Right lobe of liver (tissue), 6 donors: ENCODE measurements around the gene USP7. TPM values are rescaled to one million over a fixed set of nuclear protein-coding genes. Genes with fewer than 3 reads are reported as not detected.

Source experiments
- ATAC-seq, 4 donors: fragments of 200-7000 bp; cut with Tn5 transposase; one replicate each; pipeline ENCODE4 v1.9.1; 2020; ENCODE audit warnings: mild to moderate bottlenecking in 4 of 4, moderate library complexity in 4 of 4
- DNase-seq, 3 donors: peaks; one replicate each; pipeline ENCODE4 v3.0.0-alpha.2; 2020
- H3K27ac ChIP-seq, 3 donors: fragments of 200-600 bp; one replicate each; pipeline ENCODE4 v1.8.0; 2022
- H3K27me3 ChIP-seq, 2 donors: fragments of 200-600 bp; one replicate each; pipeline ENCODE4 v1.8.0; 2022
- H3K36me3 ChIP-seq, 4 donors: fragments of 200-600 bp; sonication (generic) in 1 of 4; one replicate each; pipeline versions ENCODE4 v1.5.1 to v1.8.0; 2017 to 2022; ENCODE audit warnings: control low read depth in 1 of 4
- H3K4me1 ChIP-seq, 4 donors: fragments of 200-600 bp; sonication (generic) in 1 of 4; one replicate each; pipeline versions ENCODE4 v1.5.1 to v1.8.0; 2017 to 2022; ENCODE audit warnings: control low read depth in 1 of 4
- H3K4me3 ChIP-seq, 3 donors: fragments of 200-600 bp; one replicate each; pipeline ENCODE4 v1.8.0; 2022
- H3K9me3 ChIP-seq, 4 donors: fragments of 200-600 bp; sonication (generic) in 1 of 4; one replicate each; pipeline versions ENCODE4 v1.5.1 to v1.8.0; 2017 to 2022; ENCODE audit warnings: control low read depth in 1 of 4
- CTCF ChIP-seq, 4 donors: fragments of 200-600 bp in 3 of 4; fragments of 450-650 bp in 1 of 4; IDR thresholded peaks; one replicate each; pipeline versions ENCODE4 v1.5.1 to v1.8.0; 2016 to 2022; ENCODE audit warnings: antibody characterized with exemption in 4 of 4, mild to moderate bottlenecking in 2 of 4
- POLR2A ChIP-seq: fragments of 450-650 bp; IDR thresholded peaks from one replicate; pipeline ENCODE4 v1.6.1; 2017; ENCODE audit warnings: antibody characterized with exemption, mild to moderate bottlenecking
- WGBS: methylation state at CpG from one replicate; pipeline ENCODE4 v1.1.6; 2018; ENCODE audit warnings: low coverage, low lambda C conversion rate; ENCODE audit not compliant: insufficient coverage; ENCODE audit errors: missing lambda C conversion rate; 5-methylcytosine and 5-hydroxymethylcytosine counted together
- intact Hi-C, 2 donors: fragments of 100-400 bp; cut with DNase I; formaldehyde crosslinking; loops; one replicate each; pipeline versions ENCODE4 v1.11.2 to v1.14.1; 2022
- total RNA-seq, 6 experiments: library from RNA; depleted of rRNA in 2 of 6; stranded (reverse); fragments of >200 nt in 2 of 6; fragmentation: NEBNext Ultra II Directional in 3 of 6; extraction: Animal tissue kit (Norgen Biotek cat#: 25700) in 3 of 6; gene quantifications; one replicate each; pipeline versions ENCODE4 v1.1.0 to v1.2.4, GENCODE V29; 2016 to 2023
- donor health status: DM: no; HTN: yes; CAD: no.
- donor health status: DM: no; HTN: no; CAD: no.
- donor health status: DM: no; HTN: no; CAD: no.
- donor health status: DM: no; HTN: yes; CAD: no.
- donor health status: DM: no; HTN: yes; CAD: no.

The USP7 gene
- total RNA-seq, 6 experiments from 2014 or later: 46.8 to 55.8 (median 49.1) TPM

DNA sequence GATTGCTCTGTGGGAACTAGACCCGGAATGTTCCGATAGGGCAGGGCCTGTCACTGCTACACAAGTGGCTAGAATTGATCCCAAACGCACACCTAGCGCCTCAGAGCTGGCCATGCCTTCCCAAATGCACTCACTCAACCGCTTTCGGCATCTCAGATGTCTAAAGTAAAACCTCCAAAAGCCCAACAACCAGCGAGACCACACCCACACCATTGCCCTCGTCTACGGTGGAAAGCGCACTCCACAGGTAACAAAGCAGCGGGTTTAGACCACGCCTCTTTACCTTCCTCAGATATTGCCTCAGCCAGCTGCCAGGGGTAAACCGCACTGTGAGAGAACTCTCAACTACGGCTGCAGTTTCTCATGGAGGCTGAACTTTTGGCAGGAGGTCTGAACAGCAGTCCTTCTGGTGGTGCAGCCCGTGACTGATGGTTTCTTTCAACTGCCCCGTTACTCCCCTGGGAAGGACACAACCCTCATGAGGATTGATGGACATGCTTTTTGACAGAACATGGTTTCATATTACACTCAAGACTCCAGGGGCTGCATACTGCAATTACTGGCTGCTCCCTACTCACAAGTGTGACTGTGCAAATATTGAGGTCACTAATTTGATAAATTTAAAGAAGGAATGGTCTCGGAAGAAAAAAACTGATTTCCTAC is 34.5 kb downstream of the USP7 start:
- TF ChIP-seq POLR2A: no peak
- no peak for TF ChIP-seq CTCF (IDR thresholded peaks at IDR 0.05)
- Histone ChIP-seq H3K4me1 (peaks cover 0 to 7% (median 6%) of the 10 kb centered on the region in 4 donors), H3K36me3 (peaks cover 0 to 11% (median 6%) of the 10 kb centered on the region in 4 donors), H3K27ac (no peak overlapping the region), H3K4me3 (no peak overlapping the region), H3K27me3 (no peaks in the 10 kb centered on the region), H3K9me3 (no peaks in the 10 kb centered on the region)
- 89% methylated on average over 4 of the region's 17 CpGs for WGBS
- intact Hi-C loops: no loop called here
- DNase-seq (no peak), ATAC-seq (no peak)

- ATAC-seq (peak in 1 of 4 donors; percentile 19), DNase-seq (no peak)
- peaks cover 0 to 11% (median 6%) of the 10 kb centered on the region in 4 donors for H3K36me3 ChIP-seq
- H3K27ac ChIP-seq: no peak overlapping the region
- H3K4me3 ChIP-seq: no peak overlapping the region
- H3K27me3 ChIP-seq: no peaks in the 10 kb centered on the region
- WGBS: 68% methylated on average over 6 of the region's 10 CpGs
- intact Hi-C loops: no loop called here
- no peaks in the 10 kb centered on the region for H3K9me3 ChIP-seq
- H3K4me1 ChIP-seq: peaks cover 0 to 14% (median 8%) of the 10 kb centered on the region in 4 donors
- TF ChIP-seq POLR2A (no peak), CTCF (IDR thresholded peaks at IDR 0.05) (no peak)
Observed at GRCh38 chr16:8928467-8928957, 35.2 kb downstream of the USP7 start.

- Histone ChIP-seq H3K36me3 (peaks cover 0 to 25% (median 8%) of the 10 kb centered on the region in 4 donors), H3K4me1 (peaks cover 0 to 15% (median 8%) of the 10 kb centered on the region in 4 donors), H3K4me3 (no peak overlapping the region), H3K27me3 (no peaks in the 10 kb centered on the region), H3K27ac (no peak overlapping the region), H3K9me3 (no peaks in the 10 kb centered on the region)
- DNase-seq: no peak
- no peak for ATAC-seq
- WGBS: 95% methylated on average over 10 of the region's 11 CpGs
- TF ChIP-seq CTCF (IDR thresholded peaks at IDR 0.05) (no peak), POLR2A (no peak)
- intact Hi-C loops: no loop called here
Observed at GRCh38 chr16:8926827-8927226, 36.9 kb downstream of the USP7 start.

DNA sequence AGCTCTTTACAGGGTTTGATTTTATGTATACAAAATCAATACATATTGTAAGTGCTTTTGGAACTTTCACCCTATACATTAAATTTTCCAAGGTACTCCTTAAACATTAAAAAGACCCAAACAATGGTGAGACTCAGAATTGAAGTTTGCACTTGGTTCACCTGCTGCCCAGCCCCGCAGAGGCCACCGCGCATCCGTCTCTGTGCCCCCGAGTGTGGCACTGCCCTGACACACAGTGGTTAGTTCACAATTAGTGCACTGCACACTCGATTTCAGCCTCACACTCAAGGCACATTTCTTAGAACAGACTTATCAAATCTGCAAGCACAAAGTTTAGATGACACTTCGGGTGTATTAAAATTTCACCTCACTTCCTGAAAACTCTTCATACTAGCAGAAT is 38.3 kb downstream of the USP7 start:
- H3K36me3 ChIP-seq: peaks cover 0 to 39% (median 15%) of the 10 kb centered on the region in 4 donors

More for the DNA sequence above, 38.3 kb downstream of the USP7 start:
- H3K27ac ChIP-seq: no peak overlapping the region
- no peaks in the 10 kb centered on the region for H3K9me3 ChIP-seq
- 98% methylated on average over 7 of the region's 7 CpGs for WGBS
- ATAC-seq (no peak), DNase-seq (no peak)
- TF ChIP-seq CTCF (IDR thresholded peaks at IDR 0.05): no peak
- no peak for TF ChIP-seq POLR2A
- no peaks in the 10 kb centered on the region for H3K27me3 ChIP-seq
- peaks cover 0 to 15% (median 8%) of the 10 kb centered on the region in 4 donors for H3K4me1 ChIP-seq
- H3K4me3 ChIP-seq: no peak overlapping the region
- intact Hi-C loops: no loop called here
